NCI-H748 (cell line): ENCODE results near the gene METTL8.
"Not testable (repeated sequence)": the region's sequence is repeated elsewhere in the genome, so short reads cannot be mapped to it uniquely, and the experiment has no call there.

Source experiments
- DNase-seq: peaks from one replicate; lab custom pipeline; 2025; ENCODE audit not compliant: unreplicated experiment; lab: John Stamatoyannopoulos, UW

The METTL8 gene

GRCh38 chr2:171316755-171317337 lies 116.9 kb downstream of the METTL8 start:
- no peak for DNase-seq

GRCh38 chr2:171316220-171316619 lies 117.6 kb downstream of the METTL8 start:
- no peak for DNase-seq

GRCh38 chr2:171315781-171316180 lies 118.0 kb downstream of the METTL8 start:
- no peak for DNase-seq

GRCh38 chr2:171312182-171312581 lies 121.6 kb downstream of the METTL8 start:
- not testable (repeated sequence) for DNase-seq

GRCh38 chr2:171311589-171311988 lies 122.2 kb downstream of the METTL8 start:
- not testable (repeated sequence) for DNase-seq

- no peak for DNase-seq
Observed at GRCh38 chr2:171310889-171311288, 122.9 kb downstream of the METTL8 start.

GRCh38 chr2:171309455-171310286 lies 124.1 kb downstream of the METTL8 start:
- DNase-seq: no peak

- no peak for DNase-seq
Observed at GRCh38 chr2:171308280-171309054, 125.3 kb downstream of the METTL8 start.

- DNase-seq: no peak
Observed at GRCh38 chr2:171307560-171307959, 126.2 kb downstream of the METTL8 start.

GRCh38 chr2:171297956-171298355 lies 135.8 kb downstream of the METTL8 start:
- no peak for DNase-seq

GRCh38 chr2:171294608-171295007 lies 139.2 kb downstream of the METTL8 start:
- no peak for DNase-seq

GRCh38 chr2:171293661-171294060 lies 140.1 kb downstream of the METTL8 start:
- no peak for DNase-seq

- DNase-seq: no peak
Observed at GRCh38 chr2:171289991-171290390, 143.8 kb downstream of the METTL8 start.

GRCh38 chr2:171289316-171289715 lies 144.5 kb downstream of the METTL8 start:
- DNase-seq: no peak

GRCh38 chr2:171287611-171288010 lies 146.2 kb downstream of the METTL8 start:
- DNase-seq: peak; percentile 11

- no peak for DNase-seq
Observed at GRCh38 chr2:171287036-171287571, 146.7 kb downstream of the METTL8 start.

- peak; percentile 36 for DNase-seq
Observed at GRCh38 chr2:171281110-171281509, 152.7 kb downstream of the METTL8 start.

- DNase-seq: no peak
Observed at GRCh38 chr2:171279983-171280790, 153.6 kb downstream of the METTL8 start.

- DNase-seq: no peak
Observed at GRCh38 chr2:171274757-171275156, 159.0 kb downstream of the METTL8 start.

- no peak for DNase-seq
Observed at GRCh38 chr2:171271971-171272436, 161.8 kb downstream of the METTL8 start.

GRCh38 chr2:171271386-171271785 lies 162.4 kb downstream of the METTL8 start:
- DNase-seq: no peak
